ENCODE results near the gene CYP11A1.
"Not testable (repeated sequence)": the region's sequence is repeated elsewhere in the genome, so short reads cannot be mapped to it uniquely, and the experiment has no call there.

The CYP11A1 gene

GRCh38 chr15:74390647-74391288, 23.3 kb upstream of the CYP11A1 start:
- no peaks in the 10 kb centered on the region for H3K27me3 ChIP-seq (ENCODE audit: insufficient read depth, low read length, poor library complexity, severe bottlenecking)
- TF ChIP-seq EZH2phosphoT487 (IDR thresholded peaks at IDR 0.05; ENCODE audit: borderline replicate concordance) (no peak), CTCF (conservative IDR thresholded peaks at IDR 0.05; ENCODE audit: low read length) (no peak)
- H3K9ac ChIP-seq (ENCODE audit: low read depth, low read length, poor library complexity, severe bottlenecking): peak overlapping the region; percentile 48
- H4K20me1 ChIP-seq (ENCODE audit: insufficient read depth, low read length, poor library complexity, severe bottlenecking): no peaks in the 10 kb centered on the region
- peak overlapping the region; percentile 14 for H3K4me2 ChIP-seq (ENCODE audit: low read depth, low read length, poor library complexity, severe bottlenecking)
- H3K36me3 ChIP-seq (ENCODE audit: insufficient read depth, low read length): no peaks in the 10 kb centered on the region
- no peaks in the 10 kb centered on the region for H3K9me2 ChIP-seq (replicated peaks; ENCODE audit: low read depth, low read length)
- no peaks in the 10 kb centered on the region for H3K9me3 ChIP-seq (ENCODE audit: insufficient read depth, low read depth, low read length)
- H2AFZ ChIP-seq (ENCODE audit: low read length): no peak overlapping the region
- H3K4me1 ChIP-seq (ENCODE audit: insufficient read depth, low read length, poor library complexity, severe bottlenecking): peaks cover 59% of the 10 kb centered on the region
- no peaks in the 10 kb centered on the region for H3K79me2 ChIP-seq (ENCODE audit: insufficient read depth, low read length)
- H3F3A ChIP-seq (ENCODE audit: low read depth): no peaks in the 10 kb centered on the region; the same call in 1 of the 2 replicates
- H3K4me3 ChIP-seq (ENCODE audit: low read length, poor library complexity, severe bottlenecking): no peak overlapping the region

- not testable (repeated sequence) for H3K4me3 ChIP-seq (ENCODE audit: low read length, poor library complexity, severe bottlenecking); H3K9me2 ChIP-seq (replicated peaks; ENCODE audit: low read depth, low read length); H2AFZ ChIP-seq (ENCODE audit: low read length); H3K79me2 ChIP-seq (ENCODE audit: insufficient read depth, low read length); H4K20me1 ChIP-seq (ENCODE audit: insufficient read depth, low read length, poor library complexity, severe bottlenecking); H3K27me3 ChIP-seq (ENCODE audit: insufficient read depth, low read length, poor library complexity, severe bottlenecking); H3F3A ChIP-seq (ENCODE audit: low read depth); H3K9me3 ChIP-seq (ENCODE audit: insufficient read depth, low read depth, low read length); H3K36me3 ChIP-seq (ENCODE audit: insufficient read depth, low read length)
- Histone ChIP-seq H3K4me2 (ENCODE audit: low read depth, low read length, poor library complexity, severe bottlenecking) (peak overlapping the region; percentile 23), H3K4me1 (ENCODE audit: insufficient read depth, low read length, poor library complexity, severe bottlenecking) (peaks cover 65% of the 10 kb centered on the region), H3K9ac (ENCODE audit: low read depth, low read length, poor library complexity, severe bottlenecking) (peak overlapping the region; percentile 37)
These were observed 22.7 kb upstream of the CYP11A1 start for GRCh38 chr15:74390049-74390646.

GRCh38 chr15:74389241-74390048, 22.0 kb upstream of the CYP11A1 start:
- Histone ChIP-seq H2AFZ (ENCODE audit: low read length) (no peak overlapping the region), H3K9me2 (replicated peaks; ENCODE audit: low read depth, low read length) (no peaks in the 10 kb centered on the region), H3F3A (ENCODE audit: low read depth) (no peaks in the 10 kb centered on the region; the same call in 1 of the 2 replicates), H3K9ac (ENCODE audit: low read depth, low read length, poor library complexity, severe bottlenecking) (peak overlapping the region; percentile 55), H3K4me2 (ENCODE audit: low read depth, low read length, poor library complexity, severe bottlenecking) (peak overlapping the region; percentile 23), H4K20me1 (ENCODE audit: insufficient read depth, low read length, poor library complexity, severe bottlenecking) (no peaks in the 10 kb centered on the region), H3K79me2 (ENCODE audit: insufficient read depth, low read length) (no peaks in the 10 kb centered on the region), H3K4me1 (ENCODE audit: insufficient read depth, low read length, poor library complexity, severe bottlenecking) (peaks cover 72% of the 10 kb centered on the region), H3K36me3 (ENCODE audit: insufficient read depth, low read length) (no peaks in the 10 kb centered on the region), H3K4me3 (ENCODE audit: low read length, poor library complexity, severe bottlenecking) (no peak overlapping the region), H3K9me3 (ENCODE audit: insufficient read depth, low read depth, low read length) (no peaks in the 10 kb centered on the region), H3K27me3 (ENCODE audit: insufficient read depth, low read length, poor library complexity, severe bottlenecking) (no peaks in the 10 kb centered on the region)
- TF ChIP-seq CTCF (conservative IDR thresholded peaks at IDR 0.05; ENCODE audit: low read length) (no peak), EZH2phosphoT487 (IDR thresholded peaks at IDR 0.05; ENCODE audit: borderline replicate concordance) (no peak)
